Testis (tissue), 3 donors: ENCODE data around the gene MYBPC3. TPM values are rescaled to one million over a fixed set of nuclear protein-coding genes. Genes with fewer than 3 reads are reported as not detected.

Source experiments
- DNase-seq: peaks from one replicate; pipeline ENCODE4 v3.0.0-alpha.2; 2019
- H3K27ac ChIP-seq, 2 donors: fragments of 200-600 bp; sonication (generic); one replicate each; pipeline ENCODE4 v1.5.1; 2019
- H3K27me3 ChIP-seq: fragments of 200-600 bp; sonication (generic); one replicate; pipeline ENCODE4 v1.5.1; 2019
- H3K36me3 ChIP-seq: fragments of 200-600 bp; sonication (generic); one replicate; pipeline ENCODE4 v1.5.1; 2017; ENCODE audit warnings: low read depth; ENCODE audit errors: missing control alignments
- H3K4me1 ChIP-seq: fragments of 200-600 bp; sonication (generic); one replicate; pipeline ENCODE4 v1.5.1; 2019
- H3K4me3 ChIP-seq, 2 donors: fragments of 200-600 bp; sonication (generic); one replicate each; pipeline ENCODE4 v1.5.1; 2017 to 2019
- H3K9me3 ChIP-seq: fragments of 200-600 bp; sonication (generic); one replicate; pipeline ENCODE4 v1.5.1; 2017
- POLR2A ChIP-seq: fragments of 450-650 bp; IDR thresholded peaks from one replicate; pipeline ENCODE4 v1.6.1; 2017; ENCODE audit warnings: antibody characterized with exemption, mild to moderate bottlenecking, moderate library complexity
- WGBS, 2 donors: methylation state at CpG; one replicate each; pipeline ENCODE4 v1.1.5; 2018; 5-methylcytosine and 5-hydroxymethylcytosine counted together
- intact Hi-C: fragments of 100-400 bp; cut with DNase I; formaldehyde crosslinking; loops from one replicate; pipeline ENCODE4 v1.15.1; 2023; ENCODE audit warnings: low total_unique reads
- polyA plus RNA-seq: library from polyadenylated mRNA; stranded (reverse); fragments of 350-450 nt; fragmentation: Illumina TruSeq; extraction: RNeasy Lipid Tissue Mini Kit (QIAGEN cat#74804); gene quantifications from one replicate; pipeline ENCODE4 v1.2.3, GENCODE V29; 2014; ENCODE audit warnings: low read depth, low replicate concordance; ENCODE audit not compliant: insufficient read depth
- total RNA-seq, 2 donors: library from RNA; depleted of rRNA; stranded (reverse); fragments of >200 nt; gene quantifications; one replicate each; pipeline ENCODE4 v1.2.3, GENCODE V29; 2016
- TF ChIP-seq, protein P1 (sequence below), 3 experiments: fragments of 450-650 bp in 2 of 3; fragments of 200-600 bp in 1 of 3; sonication (generic) in 1 of 3; IDR thresholded peaks; one replicate each; pipeline ENCODE4 v1.5.1; 2016 to 2019; ENCODE audit warnings: antibody characterized with exemption in 3 of 3, mild to moderate bottlenecking in 2 of 3, moderate library complexity in 1 of 3

The MYBPC3 gene
- total and polyA plus RNA-seq, 3 donors from 2014 or later, result 0.68 to 1.7 (median 0.79) TPM

GRCh38 chr11:47333526-47333845, 19.0 kb downstream of the MYBPC3 start:
- no peak for DNase-seq
- Histone ChIP-seq H3K4me3 (no peak overlapping the region), H3K9me3 (no peaks in the 10 kb centered on the region), H3K4me1 (no peaks in the 10 kb centered on the region), H3K27me3 (no peaks in the 10 kb centered on the region), H3K27ac (no peak overlapping the region), H3K36me3 (no peaks in the 10 kb centered on the region)
- intact Hi-C loops, result no loop called here
- TF ChIP-seq, protein P1, sequence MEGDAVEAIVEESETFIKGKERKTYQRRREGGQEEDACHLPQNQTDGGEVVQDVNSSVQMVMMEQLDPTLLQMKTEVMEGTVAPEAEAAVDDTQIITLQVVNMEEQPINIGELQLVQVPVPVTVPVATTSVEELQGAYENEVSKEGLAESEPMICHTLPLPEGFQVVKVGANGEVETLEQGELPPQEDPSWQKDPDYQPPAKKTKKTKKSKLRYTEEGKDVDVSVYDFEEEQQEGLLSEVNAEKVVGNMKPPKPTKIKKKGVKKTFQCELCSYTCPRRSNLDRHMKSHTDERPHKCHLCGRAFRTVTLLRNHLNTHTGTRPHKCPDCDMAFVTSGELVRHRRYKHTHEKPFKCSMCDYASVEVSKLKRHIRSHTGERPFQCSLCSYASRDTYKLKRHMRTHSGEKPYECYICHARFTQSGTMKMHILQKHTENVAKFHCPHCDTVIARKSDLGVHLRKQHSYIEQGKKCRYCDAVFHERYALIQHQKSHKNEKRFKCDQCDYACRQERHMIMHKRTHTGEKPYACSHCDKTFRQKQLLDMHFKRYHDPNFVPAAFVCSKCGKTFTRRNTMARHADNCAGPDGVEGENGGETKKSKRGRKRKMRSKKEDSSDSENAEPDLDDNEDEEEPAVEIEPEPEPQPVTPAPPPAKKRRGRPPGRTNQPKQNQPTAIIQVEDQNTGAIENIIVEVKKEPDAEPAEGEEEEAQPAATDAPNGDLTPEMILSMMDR (IDR thresholded peaks at IDR 0.05), result no peak
- no peak for TF ChIP-seq POLR2A
- 96 to 100% methylated on average over 2 to 14 of the region's 14 CpGs for WGBS, 2 donors

- intact Hi-C loops, result no loop called here
- DNase-seq, result no peak
- Histone ChIP-seq H3K27ac (no peak overlapping the region), H3K9me3 (no peaks in the 10 kb centered on the region), H3K4me1 (no peaks in the 10 kb centered on the region), H3K4me3 (no peak overlapping the region), H3K27me3 (no peaks in the 10 kb centered on the region), H3K36me3 (no peaks in the 10 kb centered on the region)
- 79 to 95% methylated on average over 5 to 16 of the region's 20 CpGs for WGBS, 2 donors
- TF ChIP-seq, protein P1 (IDR thresholded peaks at IDR 0.05), result no peak
- TF ChIP-seq POLR2A, result no peak
Observed at GRCh38 chr11:47332791-47333525, 19.5 kb downstream of the MYBPC3 start.

DNA sequence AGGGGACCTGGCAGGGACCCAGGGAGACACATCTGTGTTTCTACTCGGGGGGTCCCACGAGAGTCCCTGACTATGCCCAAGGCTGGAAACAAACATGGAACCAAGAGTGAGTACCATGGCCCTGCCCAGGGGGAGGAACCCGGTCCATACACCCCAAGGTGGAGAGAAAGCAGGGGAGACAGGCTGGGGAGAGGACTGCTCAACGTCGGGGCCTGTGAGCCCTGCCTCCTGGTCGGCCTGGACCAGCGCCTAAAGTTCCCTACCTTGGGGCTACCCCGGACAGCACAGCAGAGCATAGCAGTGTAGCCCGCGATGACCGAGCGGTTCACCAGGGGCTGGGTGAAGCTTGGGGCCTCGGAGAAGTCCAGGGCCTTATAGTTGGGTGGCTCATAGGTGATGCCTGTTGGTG, 20.2 kb downstream of the MYBPC3 start:
- 79 to 84% methylated on average over 11 to 13 of the region's 13 CpGs for WGBS, 2 donors
- Histone ChIP-seq H3K27me3 (no peaks in the 10 kb centered on the region), H3K36me3 (no peaks in the 10 kb centered on the region), H3K4me3 (no peak overlapping the region), H3K27ac (no peak overlapping the region), H3K9me3 (no peaks in the 10 kb centered on the region), H3K4me1 (no peaks in the 10 kb centered on the region)
- DNase-seq, result no peak
- intact Hi-C loops, result no loop called here
- no peak for TF ChIP-seq POLR2A
- TF ChIP-seq, protein P1 (IDR thresholded peaks at IDR 0.05), result no peak

DNA sequence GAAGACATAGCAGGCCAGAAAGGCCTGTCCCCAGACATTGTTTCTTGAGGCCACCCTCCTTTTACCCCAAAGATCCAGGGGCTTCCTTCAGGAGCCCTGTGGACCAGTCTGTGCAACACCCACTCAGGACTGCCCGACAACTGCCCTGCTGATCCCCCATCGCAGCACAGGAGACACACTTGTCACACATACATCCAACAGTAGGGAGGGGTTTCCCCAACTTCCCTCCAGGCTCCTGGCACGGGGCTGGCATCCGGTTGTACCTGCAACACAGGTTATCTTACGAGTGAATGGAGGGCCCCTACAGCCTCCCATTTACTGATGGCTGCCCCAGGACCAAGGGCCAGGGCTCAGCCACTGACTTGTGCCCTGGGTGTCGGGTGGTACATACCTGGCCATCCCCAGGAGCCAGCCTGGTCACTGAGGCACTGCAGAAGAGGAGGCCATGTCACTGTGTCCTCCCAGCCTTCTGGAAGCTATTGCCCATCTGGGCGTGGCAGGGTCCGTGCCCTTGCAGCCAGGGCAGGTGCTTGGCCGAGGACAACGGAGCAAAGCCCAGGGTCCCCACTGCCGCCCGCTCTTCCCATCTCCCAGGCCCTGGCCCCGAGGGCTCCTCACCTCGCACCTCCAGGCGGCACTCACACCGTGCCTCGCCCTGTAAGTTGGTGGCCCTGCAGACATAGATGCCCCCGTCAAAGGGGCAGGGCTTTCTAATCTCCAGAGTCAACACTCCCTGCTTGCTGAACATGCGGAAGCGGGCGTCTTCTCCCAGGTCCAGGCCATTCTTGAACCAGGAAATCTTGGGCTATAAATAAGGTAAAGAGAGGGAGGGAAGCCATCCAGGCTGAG, 20.8 kb downstream of the MYBPC3 start:
- 86 to 89% methylated on average over 14 to 21 of the region's 21 CpGs for WGBS, 2 donors
- intact Hi-C loops, result no loop called here
- Histone ChIP-seq H3K36me3 (no peaks in the 10 kb centered on the region), H3K4me3 (no peak overlapping the region), H3K27ac (no peak overlapping the region), H3K27me3 (no peaks in the 10 kb centered on the region), H3K4me1 (no peaks in the 10 kb centered on the region), H3K9me3 (no peaks in the 10 kb centered on the region)
- no peak for TF ChIP-seq POLR2A
- TF ChIP-seq, protein P1 (IDR thresholded peaks at IDR 0.05), result no peak
- no peak for DNase-seq
